HCT116 (cell line): ENCODE data around the gene RLF. TPM values are rescaled to one million over a fixed set of nuclear protein-coding genes. Genes with fewer than 3 reads are reported as not detected.

Source experiments
- ATAC-seq: fragments of 200-7000 bp; cut with Tn5 transposase; 2 replicates; pipeline ENCODE4 v1.9.1; 2020; ENCODE audit warnings: mild to moderate bottlenecking, moderate library complexity
- BruUV-seq: library from RNA; stranded (reverse); fragments of 400-500 nt; replicated peaks from 2 replicates; lab custom pipeline; 2021; lab: Mats Ljungman, UMichigan
- CTCF ChIA-PET: fragments of 300-600 bp; sonication (Branson Sonifier 250); formaldehyde crosslinking; loops from one replicate; lab custom pipeline; 2021; ENCODE audit warnings: antibody characterized with exemption; lab: Charles Lee
- POLR2A ChIA-PET: fragments of 300-600, 350-600 bp; sonication (Branson Sonifier 250); formaldehyde crosslinking; loops from one replicate; lab custom pipeline; 2021; ENCODE audit warnings: antibody characterized with exemption; lab: Charles Lee
- RAD21 ChIA-PET, 2 experiments: fragments of 300-600 bp; sonication (Branson Sonifier 250); formaldehyde crosslinking; loops; one replicate each; lab custom pipeline; 2023; ENCODE audit warnings: low total read pairs in 2 of 2; ENCODE audit not compliant: uncharacterized antibody in 2 of 2, unreplicated experiment in 2 of 2, low non-redundant PET in 1 of 2; lab: Charles Lee
- DNase-seq: peaks from one replicate; pipeline ENCODE4 v3.0.0-alpha.2; 2010; ENCODE audit warnings: low read depth, low spot score
- H2AFZ ChIP-seq: fragments of 200-600 bp; shearing (Covaris generic), sonication (generic); 2 replicates; pipeline ENCODE4 v1.6.1; 2017; ENCODE audit warnings: low read depth, mixed run types, mixed read lengths, antibody characterized with exemption, low read length; ENCODE audit not compliant: poor library complexity, severe bottlenecking
- H3K27ac ChIP-seq: 2 replicates; pipeline ENCODE4 v1.5.1; 2012; ENCODE audit warnings: low read depth, low read length
- H3K27me3 ChIP-seq: fragments of 200-600 bp; sonication (generic); 2 replicates; pipeline ENCODE4 v1.6.1; 2016; ENCODE audit warnings: mixed run types, low read length, mixed read lengths; ENCODE audit not compliant: insufficient read depth
- H3K36me3 ChIP-seq, 2 experiments: fragments of 200-500 bp in 1 of 2; fragments of 200-600 bp in 1 of 2; sonication (Bioruptor generic) in 1 of 2; sonication (generic) in 1 of 2; 2 replicates each; pipeline versions ENCODE4 v1.5.1 to v1.6.1; 2014 to 2016; ENCODE audit warnings: low read length in 2 of 2, inconsistent platforms in 1 of 2, mixed read lengths in 1 of 2, mixed run types in 1 of 2; ENCODE audit not compliant: insufficient read depth in 2 of 2, control insufficient read depth in 1 of 2
- H3K4me1 ChIP-seq, 2 experiments: fragments of 200-600 bp in 1 of 2; sonication (generic) in 1 of 2; 2 replicates each; pipeline versions ENCODE4 v1.5.1 to v1.6.1; 2012 to 2017; ENCODE audit warnings: low read length in 2 of 2, inconsistent platforms in 1 of 2, mild to moderate bottlenecking in 1 of 2, mixed read lengths in 1 of 2, mixed run types in 1 of 2, moderate library complexity in 1 of 2; ENCODE audit not compliant: insufficient read depth in 2 of 2, control insufficient read depth in 1 of 2
- H3K4me2 ChIP-seq: fragments of 200-600 bp; sonication (generic); 2 replicates; pipeline ENCODE4 v1.6.1; 2017; ENCODE audit warnings: mixed run types, low read length, mixed read lengths
- H3K4me3 ChIP-seq, 2 experiments: fragments of 200-600 bp in 1 of 2; sonication (generic) in 1 of 2; replicated peaks in 1 of 2; 2 replicates each; pipeline ENCODE4 v1.5.1; 2011 to 2016; ENCODE audit warnings: low read length in 2 of 2, control low read depth in 1 of 2, low read depth in 1 of 2, mild to moderate bottlenecking in 1 of 2, mixed read lengths in 1 of 2, mixed run types in 1 of 2
- H3K79me2 ChIP-seq: fragments of 200-600 bp; sonication (generic); 2 replicates; pipeline ENCODE4 v1.6.1; 2017; ENCODE audit warnings: mild to moderate bottlenecking, mixed run types, low read length, moderate library complexity, mixed read lengths; ENCODE audit not compliant: insufficient read depth
- H3K9ac ChIP-seq: fragments of 200-600 bp; sonication (generic); 2 replicates; pipeline ENCODE4 v1.6.1; 2016; ENCODE audit warnings: low read length, mixed read lengths
- H3K9me2 ChIP-seq: fragments of 200-600 bp; sonication (generic), shearing (Covaris generic); 2 replicates; pipeline ENCODE4 v1.6.1; 2017; ENCODE audit warnings: mixed run types, mild to moderate bottlenecking, moderate library complexity; ENCODE audit not compliant: insufficient read depth
- H3K9me3 ChIP-seq, 2 experiments: fragments of 200-500 bp in 1 of 2; fragments of 200-600 bp in 1 of 2; sonication (Bioruptor generic) in 1 of 2; sonication (generic) in 1 of 2; 2 replicates each; pipeline ENCODE4 v1.6.1; 2014 to 2017; ENCODE audit warnings: low read length in 2 of 2, mixed read lengths in 2 of 2, inconsistent platforms in 1 of 2, low read depth in 1 of 2, mild to moderate bottlenecking in 1 of 2, mixed run types in 1 of 2, moderate library complexity in 1 of 2; ENCODE audit not compliant: control insufficient read depth in 1 of 2, insufficient read depth in 1 of 2
- H4K20me1 ChIP-seq: fragments of 200-600 bp; sonication (generic), shearing (Covaris generic); 2 replicates; pipeline ENCODE4 v1.6.1; 2017; ENCODE audit warnings: mixed run types, mild to moderate bottlenecking, moderate library complexity; ENCODE audit not compliant: insufficient read depth
- ATF3 ChIP-seq: IDR thresholded peaks from 2 replicates; pipeline ENCODE4 v1.6.1; 2012
- CBX3 ChIP-seq: IDR thresholded peaks from 2 replicates; pipeline ENCODE4 v1.6.1; 2012; ENCODE audit warnings: low read depth
- CTCF ChIP-seq, 3 experiments: fragments of 200-600 bp in 1 of 3; sonication (generic) in 1 of 3; IDR thresholded peaks in 2 of 3; conservative IDR thresholded peaks in 1 of 3; 2 replicates each; pipeline ENCODE4 v1.5.1; 2012 to 2017; ENCODE audit warnings: low read depth in 2 of 3, low read length in 2 of 3, antibody characterized with exemption in 1 of 3, borderline replicate concordance in 1 of 3, control low read depth in 1 of 3, mild to moderate bottlenecking in 1 of 3, mixed read lengths in 1 of 3, mixed run types in 1 of 3, moderate library complexity in 1 of 3; ENCODE audit not compliant: insufficient read depth in 1 of 3
- EGR1 ChIP-seq: IDR thresholded peaks from 2 replicates; pipeline ENCODE4 v1.6.1; 2012; ENCODE audit warnings: low read depth
- FOSL1 ChIP-seq: IDR thresholded peaks from 2 replicates; pipeline ENCODE4 v1.6.1; 2012; ENCODE audit warnings: low read depth
- JUND ChIP-seq: IDR thresholded peaks from 2 replicates; pipeline ENCODE4 v1.6.1; 2012
- POLR2A ChIP-seq: IDR thresholded peaks from 2 replicates; pipeline ENCODE4 v1.7.0; 2011; ENCODE audit warnings: borderline replicate concordance; ENCODE audit not compliant: insufficient read depth, insufficient read length; ENCODE audit errors: extremely low read depth
- REST ChIP-seq: IDR thresholded peaks from 2 replicates; pipeline ENCODE4 v1.6.1; 2012; ENCODE audit warnings: low read depth
- SIN3A ChIP-seq: IDR thresholded peaks from 2 replicates; pipeline ENCODE4 v1.6.1; 2012; ENCODE audit warnings: low read depth
- SP1 ChIP-seq: IDR thresholded peaks from 2 replicates; pipeline ENCODE4 v1.6.1; 2012; ENCODE audit warnings: low read depth
- TCF7L2 ChIP-seq: IDR thresholded peaks from 2 replicates; pipeline ENCODE4 v1.7.0; 2011; ENCODE audit warnings: borderline replicate concordance, inconsistent platforms; ENCODE audit not compliant: insufficient read depth, insufficient read length; ENCODE audit errors: extremely low read depth
- YY1 ChIP-seq: IDR thresholded peaks from 2 replicates; pipeline ENCODE4 v1.6.1; 2011; ENCODE audit warnings: low read length, low read depth, moderate library complexity, mild to moderate bottlenecking; ENCODE audit not compliant: insufficient replicate concordance; ENCODE audit errors: extremely low read depth
- ZBTB33 ChIP-seq: IDR thresholded peaks from 2 replicates; pipeline ENCODE4 v1.6.1; 2011; ENCODE audit warnings: mild to moderate bottlenecking, low read length, moderate library complexity; ENCODE audit not compliant: insufficient replicate concordance; ENCODE audit errors: extremely low read depth
- ZFX ChIP-seq: fragments of 450-650 bp; IDR thresholded peaks from 2 replicates; pipeline ENCODE4 v1.6.1; 2017
- intact Hi-C: fragments of 100-400 bp; cut with micrococcal nuclease; formaldehyde crosslinking; loops from 2 replicates; pipeline ENCODE4 v1.10.0; 2022
- total RNA-seq: library from RNA; stranded (reverse); gene quantifications from one replicate; pipeline ENCODE4 v1.2.1, GENCODE V29; 2021; ENCODE audit not compliant: unreplicated experiment

Gene RLF
- total RNA-seq, 1 experiment from 2014 or later: 20.5 TPM

GRCh38 chr1:40266786-40267535, 105.8 kb downstream of the RLF start:
- H3K27ac ChIP-seq: no peak overlapping the region
- CTCF ChIA-PET: interaction anchor here (1.3 kb wide), 1 partner anchor 48 kb away, joined by 3 read pairs; no protein-coding TSS in a partner anchor
- no peak for ATAC-seq

More at GRCh38 chr1:40266786-40267535, 105.8 kb downstream of the RLF start:
- Histone ChIP-seq H3K36me3 (peaks cover 34 to 38% of the 10 kb centered on the region in 2 experiments; a peak in 3 of 4 replicates), H3K4me3 (no peak overlapping the region), H4K20me1 (no peaks in the 10 kb centered on the region), H3K27me3 (no peaks in the 10 kb centered on the region)
- TF ChIP-seq POLR2A (no peak), EGR1 (no peak), YY1 (no peak), SP1 (no peak), SIN3A (no peak), ZFX (no peak), CBX3 (no peak), ATF3 (no peak), ZBTB33 (no peak), TCF7L2 (no peak), CTCF (IDR thresholded peaks at IDR 0.05 in 2 of 3, conservative IDR thresholded peaks at IDR 0.05 in 1 of 3; ENCODE audit: borderline replicate concordance in 1 of 3, insufficient read depth in 1 of 3, low read depth in 2 of 3, low read length in 2 of 3) (no peak), FOSL1 (no peak), REST (no peak), JUND (no peak)
- TF ChIP-seq, all 23 proteins: peak for 0
- Histone ChIP-seq H3K79me2 (peaks cover 47% of the 10 kb centered on the region), H3K9ac (no peak overlapping the region), H2AFZ (no peak overlapping the region), H3K4me1 (no peaks in the 10 kb centered on the region), H3K4me2 (no peak overlapping the region), H3K9me2 (no peaks in the 10 kb centered on the region), H3K9me3 (no peaks in the 10 kb centered on the region)
- POLR2A ChIA-PET: no interaction called here
- no TSS peak for BruUV-seq
- intact Hi-C loops: no loop called here
- RAD21 ChIA-PET: interaction anchor here in 1 of 2 experiments (0.7 kb wide), 1 partner anchor 84 kb away, joined by 3 read pairs; no protein-coding TSS in a partner anchor
- DNase-seq: no peak
